B cell (primary cell): Measurements from ENCODE around the gene ASTN2. TPM values are rescaled to one million over a fixed set of nuclear protein-coding genes. Genes with fewer than 3 reads are reported as not detected.

Source experiments
- ATAC-seq: fragments of 200-7000 bp; cut with Tn5 transposase; one replicate; pipeline ENCODE4 v1.10.0; 2021; ENCODE audit warnings: low read depth, mild to moderate bottlenecking, moderate number of reproducible peaks, moderate library complexity
- CTCF ChIA-PET: fragments of 350-600 bp; sonication (Branson Sonifier 250); formaldehyde crosslinking; loops from one replicate; lab custom pipeline; 2021; ENCODE audit warnings: antibody characterized with exemption, inconsistent platforms; lab: Charles Lee
- POLR2A ChIA-PET: fragments of 350-600 bp; sonication (Branson Sonifier 250); formaldehyde crosslinking; loops from one replicate; lab custom pipeline; 2021; ENCODE audit warnings: antibody characterized with exemption; lab: Charles Lee
- DNase-seq: peaks from one replicate; pipeline ENCODE4 v3.0.0; 2013
- H2AFZ ChIP-seq: 2 replicates; pipeline ENCODE4 v1.6.1; 2012; ENCODE audit warnings: mild to moderate bottlenecking, low read depth, low read length; ENCODE audit not compliant: insufficient read depth, poor library complexity, severe bottlenecking
- H3K27ac ChIP-seq, 2 donors: 1 replicate in 1 of 2; 2 replicates in 1 of 2; pipeline ENCODE4 v1.5.1; 2012 to 2013; ENCODE audit warnings: low read length in 2 of 2, mild to moderate bottlenecking in 2 of 2, moderate library complexity in 1 of 2
- H3K27me3 ChIP-seq, 4 experiments: fragments of 200-600 bp in 1 of 4; sonication (generic) in 1 of 4; replicated peaks in 1 of 4; 1 replicate in 2 of 4; 2 replicates in 2 of 4; pipeline versions ENCODE4 v1.6.1 to v1.7.0; 2013 to 2016; ENCODE audit warnings: low read length in 3 of 4, mild to moderate bottlenecking in 2 of 4, mixed read lengths in 1 of 4, moderate library complexity in 1 of 4; ENCODE audit not compliant: insufficient read depth in 4 of 4, control insufficient read depth in 3 of 4; ENCODE audit errors: control extremely low read depth in 1 of 4
- H3K36me3 ChIP-seq, 2 experiments: replicated peaks in 1 of 2; 1 replicate in 1 of 2; 2 replicates in 1 of 2; pipeline versions ENCODE4 v1.6.1 to v1.7.1; 2013; ENCODE audit warnings: low read length in 1 of 2; ENCODE audit not compliant: insufficient read depth in 2 of 2, control insufficient read depth in 1 of 2; ENCODE audit errors: control extremely low read depth in 1 of 2, extremely low read depth in 1 of 2
- H3K4me1 ChIP-seq, 2 donors: fragments of 200-600 bp in 1 of 2; sonication (generic) in 1 of 2; 1 replicate in 1 of 2; 2 replicates in 1 of 2; pipeline versions ENCODE4 v1.5.1 to v1.6.1; 2013 to 2017; ENCODE audit warnings: low read length in 2 of 2; ENCODE audit not compliant: control insufficient read depth in 2 of 2, insufficient read depth in 2 of 2
- H3K4me2 ChIP-seq: replicated peaks from 2 replicates; pipeline ENCODE3; 2012; ENCODE audit warnings: mild to moderate bottlenecking, low read depth, low read length; ENCODE audit not compliant: poor library complexity, severe bottlenecking
- H3K4me3 ChIP-seq, 5 experiments: fragments of 200-600 bp in 1 of 5; sonication (generic) in 1 of 5; 1 replicate in 3 of 5; 2 replicates in 2 of 5; pipeline versions ENCODE4 v1.5.1 to v1.7.0; 2011 to 2016; ENCODE audit warnings: low read length in 4 of 5, mild to moderate bottlenecking in 4 of 5, low read depth in 2 of 5, control low read depth in 1 of 5, moderate library complexity in 1 of 5; ENCODE audit not compliant: insufficient read depth in 1 of 5; ENCODE audit errors: control extremely low read depth in 1 of 5, extremely low read depth in 1 of 5
- H3K79me2 ChIP-seq: fragments of 200-600 bp; sonication (generic); one replicate; pipeline ENCODE4 v1.6.0; 2016; ENCODE audit warnings: low read length; ENCODE audit not compliant: control insufficient read depth, insufficient read depth
- H3K9ac ChIP-seq: fragments of 200-600 bp; sonication (generic); 2 replicates; pipeline ENCODE4 v1.6.1; 2017; ENCODE audit warnings: mild to moderate bottlenecking, low read length, moderate library complexity
- H3K9me3 ChIP-seq, 3 donors: one replicate each; pipeline versions ENCODE4 v1.6.1 to v1.7.1; 2013; ENCODE audit warnings: low read length in 2 of 3; ENCODE audit not compliant: control insufficient read depth in 2 of 3, insufficient read depth in 1 of 3; ENCODE audit errors: control extremely low read depth in 1 of 3
- H4K20me1 ChIP-seq: 2 replicates; pipeline ENCODE4 v1.6.0; 2012; ENCODE audit warnings: mild to moderate bottlenecking, low read length; ENCODE audit not compliant: insufficient read depth, control insufficient read depth, poor library complexity, severe bottlenecking
- H3K27ac Mint-ChIP-seq: one replicate; pipeline ENCODE4 v1.8.0; 2021; ENCODE audit warnings: mixed read lengths
- H3K27me3 Mint-ChIP-seq: one replicate; pipeline ENCODE4 v1.8.0; 2021; ENCODE audit warnings: mixed read lengths
- H3K4me1 Mint-ChIP-seq: one replicate; pipeline ENCODE4 v1.8.0; 2021; ENCODE audit warnings: mixed read lengths
- H3K4me3 Mint-ChIP-seq: one replicate; pipeline ENCODE4 v1.8.0; 2021; ENCODE audit warnings: mixed read lengths
- H3K9me3 Mint-ChIP-seq: one replicate; pipeline ENCODE4 v1.8.0; 2022; ENCODE audit warnings: mixed read lengths; ENCODE audit not compliant: insufficient read depth
- CTCF ChIP-seq: fragments of 200-600 bp; IDR thresholded peaks from one replicate; pipeline ENCODE4 v1.8.0; 2022; ENCODE audit warnings: antibody characterized with exemption, mild to moderate bottlenecking
- EZH2 ChIP-seq: IDR thresholded peaks from 2 replicates; pipeline ENCODE4 v1.6.1; 2012; ENCODE audit warnings: borderline replicate concordance, low read depth, mild to moderate bottlenecking, moderate library complexity, low read length; ENCODE audit not compliant: insufficient read depth, poor library complexity, severe bottlenecking
- WGBS: methylation state at CpG from one replicate; pipeline ENCODE4 v1.1.5; 2013; ENCODE audit warnings: missing lambda C conversion rate; ENCODE audit not compliant: insufficient coverage; 5-methylcytosine and 5-hydroxymethylcytosine counted together
- intact Hi-C: fragments of 100-400 bp; cut with micrococcal nuclease; formaldehyde crosslinking; loops from one replicate; pipeline ENCODE4 v1.10.0; 2022
- polyA plus RNA-seq: library from polyadenylated mRNA; depleted of rRNA; stranded (reverse); fragments of >200 nt; gene quantifications from 2 replicates; pipeline ENCODE4 v1.2.3, GENCODE V29; 2012
- total RNA-seq, 2 donors: library from RNA; stranded (reverse); fragments of 120-200 nt in 1 of 2; gene quantifications; 1 replicate in 1 of 2; 2 replicates in 1 of 2; pipeline versions ENCODE4 v1.2.3 to v1.2.4, GENCODE V29; 2013 to 2022

Gene ASTN2
- total and polyA plus RNA-seq, 2 donors (not counting 1 experiment from before 2014, with no cell fraction given) = 1.2 to 3.6 TPM

DNA sequence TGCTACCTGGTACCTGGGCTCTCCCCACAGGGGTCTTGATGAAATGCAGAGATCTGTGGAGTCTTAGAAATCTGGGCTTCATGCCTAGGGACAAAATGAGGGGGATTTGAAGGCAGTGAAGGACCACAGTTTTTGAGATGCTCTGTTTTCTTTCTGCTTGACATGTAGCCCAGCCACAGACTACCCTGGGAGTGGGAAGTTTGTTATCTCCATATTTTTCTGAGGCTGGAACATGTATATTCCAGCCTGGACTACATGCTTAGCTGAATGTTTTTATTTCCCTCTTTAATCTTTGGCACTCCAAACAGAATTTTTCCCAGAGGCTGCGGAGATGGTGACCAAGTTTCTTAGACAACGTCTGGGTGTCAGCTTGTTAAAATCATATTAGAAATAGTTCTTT is 1008.4 kb downstream of the ASTN2 start:
- no peaks in the 10 kb centered on the region for H3K36me3 ChIP-seq
- ChIA-PET POLR2A (no interaction called here), CTCF (no interaction called here)

DNA sequence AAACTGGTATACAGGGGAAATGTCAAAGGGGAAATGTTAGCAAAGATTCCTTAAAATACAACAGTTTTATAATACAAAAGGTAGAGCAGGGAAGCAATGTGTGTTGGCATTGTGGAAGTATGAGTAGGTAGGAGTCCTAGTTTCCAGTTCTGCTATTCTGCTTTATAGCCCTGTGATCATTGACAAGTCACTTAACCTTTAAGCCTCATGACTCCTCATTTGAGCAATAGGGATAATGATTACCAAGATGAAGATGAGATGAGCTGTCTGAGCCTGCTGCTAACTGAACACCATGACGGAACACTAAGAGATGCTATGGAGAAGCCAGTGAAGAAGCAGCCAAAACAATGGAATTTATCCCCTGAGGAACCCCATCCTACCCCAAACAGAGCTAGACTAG is 1009.5 kb downstream of the ASTN2 start:
- no peak overlapping the region for H3K27ac ChIP-seq
- H2AFZ ChIP-seq = no peak overlapping the region
- H3K36me3 ChIP-seq = no peaks in the 10 kb centered on the region
- Mint-ChIP-seq H3K4me3 (no peak overlapping the region), H3K4me1 (no peaks in the 10 kb centered on the region), H3K9me3 (no peaks in the 10 kb centered on the region), H3K27me3 (no peaks in the 10 kb centered on the region), H3K27ac (no peak overlapping the region)
- CTCF ChIA-PET = no interaction called here
- intact Hi-C loops = no loop called here
- WGBS = no CpG with 5 or more reads among the region's 1 CpG
- DNase-seq (no peak), ATAC-seq (no peak)
- no peaks in the 10 kb centered on the region for H3K4me1 ChIP-seq
- H3K4me2 ChIP-seq = no peak overlapping the region
- no peaks in the 10 kb centered on the region for H4K20me1 ChIP-seq
- H3K4me3 ChIP-seq = no peak overlapping the region
- POLR2A ChIA-PET = no interaction called here
- H3K27me3 ChIP-seq = no peaks in the 10 kb centered on the region
- H3K9me3 ChIP-seq = no peaks in the 10 kb centered on the region
- H3K79me2 ChIP-seq = no peaks in the 10 kb centered on the region
- no peak for TF ChIP-seq EZH2
- TF ChIP-seq CTCF = no peak
- no peak overlapping the region for H3K9ac ChIP-seq

More for the DNA sequence above, 1008.4 kb downstream of the ASTN2 start:
- H3K4me3 ChIP-seq = no peak overlapping the region
- H3K4me2 ChIP-seq = no peak overlapping the region
- intact Hi-C loops = no loop called here
- H3K9me3 ChIP-seq = no peaks in the 10 kb centered on the region
- H3K9me3 Mint-ChIP-seq = no peaks in the 10 kb centered on the region
- DNase-seq (no peak), ATAC-seq (no peak)
- no peaks in the 10 kb centered on the region for H3K27me3 ChIP-seq
- no peak overlapping the region for H2AFZ ChIP-seq
- H3K9ac ChIP-seq = no peak overlapping the region
- H3K4me1 Mint-ChIP-seq = no peaks in the 10 kb centered on the region
- H3K27ac Mint-ChIP-seq = no peak overlapping the region
- WGBS = no CpG with 5 or more reads among the region's 2 CpGs
- no peaks in the 10 kb centered on the region for H3K4me1 ChIP-seq
- TF ChIP-seq EZH2 (no peak), CTCF (no peak)
- no peak overlapping the region for H3K4me3 Mint-ChIP-seq
- no peaks in the 10 kb centered on the region for H4K20me1 ChIP-seq
- H3K27me3 Mint-ChIP-seq = no peaks in the 10 kb centered on the region
- H3K27ac ChIP-seq = no peak overlapping the region
- no peaks in the 10 kb centered on the region for H3K79me2 ChIP-seq
